Measurements from ENCODE around the gene ASIC2.

DNA sequence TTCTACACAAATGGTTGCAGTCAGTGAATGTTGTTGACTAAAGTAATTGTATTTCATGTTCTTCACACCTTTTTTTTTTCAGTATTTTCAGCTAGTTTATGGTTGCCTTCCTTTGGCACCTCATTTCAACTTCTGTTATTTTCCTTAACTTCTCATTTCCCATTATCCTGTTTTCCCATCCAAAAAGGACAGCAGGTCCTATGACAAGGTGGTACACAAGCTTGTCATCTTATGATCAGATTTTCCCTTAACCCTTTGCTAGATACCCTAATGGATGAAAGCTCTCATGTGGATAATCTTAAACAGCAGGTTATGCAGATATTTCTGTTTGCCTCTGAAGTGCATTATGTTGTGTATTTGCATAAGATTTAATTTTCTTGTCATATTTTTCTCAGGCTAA lies 7.1 kb upstream of the ASIC2 start:
- TF ChIP-seq, protein P1, sequence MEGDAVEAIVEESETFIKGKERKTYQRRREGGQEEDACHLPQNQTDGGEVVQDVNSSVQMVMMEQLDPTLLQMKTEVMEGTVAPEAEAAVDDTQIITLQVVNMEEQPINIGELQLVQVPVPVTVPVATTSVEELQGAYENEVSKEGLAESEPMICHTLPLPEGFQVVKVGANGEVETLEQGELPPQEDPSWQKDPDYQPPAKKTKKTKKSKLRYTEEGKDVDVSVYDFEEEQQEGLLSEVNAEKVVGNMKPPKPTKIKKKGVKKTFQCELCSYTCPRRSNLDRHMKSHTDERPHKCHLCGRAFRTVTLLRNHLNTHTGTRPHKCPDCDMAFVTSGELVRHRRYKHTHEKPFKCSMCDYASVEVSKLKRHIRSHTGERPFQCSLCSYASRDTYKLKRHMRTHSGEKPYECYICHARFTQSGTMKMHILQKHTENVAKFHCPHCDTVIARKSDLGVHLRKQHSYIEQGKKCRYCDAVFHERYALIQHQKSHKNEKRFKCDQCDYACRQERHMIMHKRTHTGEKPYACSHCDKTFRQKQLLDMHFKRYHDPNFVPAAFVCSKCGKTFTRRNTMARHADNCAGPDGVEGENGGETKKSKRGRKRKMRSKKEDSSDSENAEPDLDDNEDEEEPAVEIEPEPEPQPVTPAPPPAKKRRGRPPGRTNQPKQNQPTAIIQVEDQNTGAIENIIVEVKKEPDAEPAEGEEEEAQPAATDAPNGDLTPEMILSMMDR (conservative IDR thresholded peaks at IDR 0.05) = no peak
- no peak for TF ChIP-seq EZH2 (IDR thresholded peaks at IDR 0.05; ENCODE audit: low read depth)
